H1 (cell line): ENCODE measurements around the gene MYRF. TPM values are rescaled to one million over a fixed set of nuclear protein-coding genes. Genes with fewer than 3 reads are reported as not detected.
A peak's percentile ranks its signal among the peaks of the same experiment; 100 is the strongest.

Experiments used
- CTCF ChIA-PET: fragments of 300-600 bp; sonication (Branson Sonifier 250); formaldehyde crosslinking; loops from one replicate; lab custom pipeline; 2021; ENCODE audit not compliant: partially characterized antibody; lab: Charles Lee
- POLR2A ChIA-PET: fragments of 300-600 bp; sonication (Branson Sonifier 250); formaldehyde crosslinking; loops from one replicate; lab custom pipeline; 2021; ENCODE audit warnings: inconsistent platforms; ENCODE audit not compliant: partially characterized antibody; lab: Charles Lee
- DNase-seq, 2 experiments: peaks; one replicate each; pipeline versions ENCODE4 v3.0.0 to v3.0.0-alpha.2; 2010 to 2022; ENCODE audit warnings: low spot score in 2 of 2, low read depth in 1 of 2, mixed read lengths in 1 of 2
- FAIRE-seq: peaks from 2 replicates; lab custom pipeline; 2011; peaks lifted over from hg19 to GRCh38; lab: Jason Lieb, UNC
- H2AFZ ChIP-seq: 2 replicates; pipeline ENCODE4 v1.8.1; 2012; ENCODE audit warnings: low read length, inconsistent platforms
- H2AK5ac ChIP-seq: 2 replicates; pipeline ENCODE4 v1.6.1; 2013; ENCODE audit warnings: low read depth, low read length
- H2BK120ac ChIP-seq: replicated peaks from 2 replicates; pipeline ENCODE3; 2013; ENCODE audit warnings: low read depth, low read length, inconsistent platforms
- H2BK12ac ChIP-seq: 2 replicates; pipeline ENCODE4 v1.6.1; 2013; ENCODE audit warnings: low read depth, low read length
- H2BK15ac ChIP-seq: 2 replicates; pipeline ENCODE4 v1.6.1; 2013; ENCODE audit warnings: low read length
- H2BK20ac ChIP-seq: 2 replicates; pipeline ENCODE4 v1.6.1; 2013; ENCODE audit warnings: low read length
- H2BK5ac ChIP-seq: 2 replicates; pipeline ENCODE4 v1.6.1; 2013; ENCODE audit warnings: low read depth, low read length
- H3K14ac ChIP-seq: 2 replicates; pipeline ENCODE4 v1.6.1; 2013; ENCODE audit warnings: inconsistent platforms; ENCODE audit not compliant: insufficient read length
- H3K18ac ChIP-seq: 2 replicates; pipeline ENCODE4 v1.6.1; 2013; ENCODE audit warnings: low read length; ENCODE audit errors: extremely low read depth
- H3K23ac ChIP-seq: 2 replicates; pipeline ENCODE4 v1.6.1; 2013; ENCODE audit warnings: inconsistent platforms; ENCODE audit not compliant: insufficient read length
- H3K23me2 ChIP-seq: 2 replicates; pipeline ENCODE4 v1.6.1; 2013; ENCODE audit warnings: low read depth, low read length
- H3K27ac ChIP-seq: 2 replicates; pipeline ENCODE4 v1.6.1; 2011; ENCODE audit warnings: low read depth, low read length, inconsistent platforms
- H3K27me3 ChIP-seq, 4 experiments: replicated peaks in 1 of 4; 1 replicate in 1 of 4; 2 replicates in 3 of 4; pipeline versions ENCODE4 v1.6.1 to v1.8.1; 2011 to 2013; ENCODE audit warnings: low read length in 3 of 4, mild to moderate bottlenecking in 3 of 4, inconsistent platforms in 2 of 4, mixed read lengths in 2 of 4, moderate library complexity in 1 of 4; ENCODE audit not compliant: control insufficient read depth in 3 of 4, insufficient read depth in 3 of 4; ENCODE audit errors: extremely low read depth in 1 of 4
- H3K36me3 ChIP-seq, 4 experiments: 2 replicates each; pipeline versions ENCODE4 v1.6.1 to v1.8.1; 2011 to 2013; ENCODE audit warnings: mild to moderate bottlenecking in 4 of 4, low read length in 3 of 4, moderate library complexity in 2 of 4, control low read depth in 1 of 4, inconsistent platforms in 1 of 4; ENCODE audit not compliant: insufficient read depth in 4 of 4, control insufficient read depth in 2 of 4
- H3K4ac ChIP-seq: replicated peaks from 2 replicates; pipeline ENCODE3; 2013; ENCODE audit warnings: low read length, low read depth, mixed read lengths, inconsistent platforms; ENCODE audit not compliant: insufficient read length
- H3K4me1 ChIP-seq, 4 experiments: replicated peaks in 1 of 4; 1 replicate in 1 of 4; 2 replicates in 3 of 4; pipeline versions ENCODE4 v1.6.1 to v1.8.1; 2011 to 2013; ENCODE audit warnings: low read length in 3 of 4, inconsistent platforms in 2 of 4, mixed read lengths in 1 of 4; ENCODE audit not compliant: insufficient read depth in 4 of 4, control insufficient read depth in 3 of 4
- H3K4me2 ChIP-seq, 2 experiments: 2 replicates each; pipeline versions ENCODE4 v1.6.1 to v1.8.1; 2011 to 2013; ENCODE audit warnings: low read depth in 2 of 2, low read length in 2 of 2, control low read depth in 1 of 2, inconsistent platforms in 1 of 2, mild to moderate bottlenecking in 1 of 2; ENCODE audit not compliant: insufficient read depth in 1 of 2
- H3K4me3 ChIP-seq, 4 experiments: fragments of 200-600, 300-600 bp in 1 of 4; sonication (generic), shearing (Covaris generic), sonication (Bioruptor Twin) in 1 of 4; 2 replicates each; pipeline versions ENCODE4 v1.5.1 to v1.8.1; 2011 to 2016; ENCODE audit warnings: low read length in 4 of 4, low read depth in 3 of 4, control low read depth in 2 of 4, inconsistent platforms in 2 of 4, mild to moderate bottlenecking in 2 of 4, mixed read lengths in 1 of 4, moderate library complexity in 1 of 4; ENCODE audit not compliant: insufficient read depth in 2 of 4; ENCODE audit errors: extremely low read depth in 1 of 4
- H3K56ac ChIP-seq: replicated peaks from 2 replicates; pipeline ENCODE3; 2013; ENCODE audit warnings: low read depth, mild to moderate bottlenecking, mixed read lengths, low read length, inconsistent platforms; ENCODE audit not compliant: insufficient read length
- H3K79me1 ChIP-seq: 2 replicates; pipeline ENCODE4 v1.6.1; 2013; ENCODE audit warnings: low read depth, low read length, control low read depth
- H3K79me2 ChIP-seq, 2 experiments: 2 replicates each; pipeline versions ENCODE4 v1.6.1 to v1.8.1; 2012 to 2013; ENCODE audit warnings: low read length in 2 of 2, mild to moderate bottlenecking in 2 of 2, inconsistent platforms in 1 of 2; ENCODE audit not compliant: insufficient read depth in 2 of 2, control insufficient read depth in 1 of 2
- H3K9ac ChIP-seq, 4 experiments: replicated peaks in 1 of 4; 1 replicate in 1 of 4; 2 replicates in 3 of 4; pipeline versions ENCODE4 v1.6.1 to v1.8.1; 2011 to 2013; ENCODE audit warnings: low read depth in 3 of 4, low read length in 3 of 4, control low read depth in 2 of 4, mild to moderate bottlenecking in 2 of 4, moderate library complexity in 2 of 4, inconsistent platforms in 1 of 4; ENCODE audit errors: extremely low read depth in 1 of 4
- H3K9me3 ChIP-seq, 2 experiments: 2 replicates each; pipeline versions ENCODE4 v1.6.1 to v1.8.1; 2012 to 2013; ENCODE audit warnings: mild to moderate bottlenecking in 2 of 2, moderate library complexity in 2 of 2, control low read depth in 1 of 2, inconsistent platforms in 1 of 2, low read depth in 1 of 2, low read length in 1 of 2, mixed read lengths in 1 of 2; ENCODE audit not compliant: insufficient read depth in 2 of 2
- H4K20me1 ChIP-seq, 2 experiments: replicated peaks in 1 of 2; 2 replicates each; pipeline versions ENCODE3 to v1.8.1; 2011 to 2013; ENCODE audit warnings: inconsistent platforms in 2 of 2, low read length in 2 of 2, mild to moderate bottlenecking in 1 of 2; ENCODE audit not compliant: insufficient read depth in 2 of 2, control insufficient read depth in 1 of 2
- H4K5ac ChIP-seq: 2 replicates; pipeline ENCODE4 v1.6.1; 2013; ENCODE audit warnings: low read length, low read depth, mixed read lengths, inconsistent platforms; ENCODE audit not compliant: insufficient read length
- H4K8ac ChIP-seq: 2 replicates; pipeline ENCODE4 v1.8.0; 2013; ENCODE audit warnings: mild to moderate bottlenecking, moderate library complexity, low read length, inconsistent platforms; ENCODE audit not compliant: insufficient read depth; ENCODE audit errors: extremely low read depth
- H4K91ac ChIP-seq: replicated peaks from 2 replicates; pipeline ENCODE3; 2013; ENCODE audit warnings: low read length, mixed read lengths, inconsistent platforms; ENCODE audit not compliant: insufficient read length
- CTBP2 ChIP-seq: IDR thresholded peaks from 2 replicates; pipeline ENCODE4 v1.7.0; 2011; ENCODE audit warnings: borderline replicate concordance, mild to moderate bottlenecking, moderate library complexity, mixed read lengths, low read length; ENCODE audit not compliant: insufficient read depth, insufficient read length
- GABPA ChIP-seq: IDR thresholded peaks from 2 replicates; pipeline ENCODE4 v1.6.1; 2011; ENCODE audit warnings: mild to moderate bottlenecking, low read length, moderate library complexity, borderline replicate concordance; ENCODE audit not compliant: insufficient read depth
- SP1 ChIP-seq: IDR thresholded peaks from 2 replicates; pipeline ENCODE4 v1.6.1; 2011; ENCODE audit warnings: low read depth, low read length
- SP4 ChIP-seq: IDR thresholded peaks from 2 replicates; pipeline ENCODE4 v1.6.1; 2012; ENCODE audit warnings: low read length, inconsistent platforms
- WGBS, 2 experiments: shearing (Covaris generic) in 1 of 2; methylation state at CpG; one replicate each; pipeline versions ENCODE4 v1.1.6 to v1.1.7; 2013 to 2015; ENCODE audit warnings: low lambda C conversion rate in 2 of 2, mixed read lengths in 2 of 2, inconsistent platforms in 1 of 2, low coverage in 1 of 2, missing lambda C conversion rate in 1 of 2; ENCODE audit not compliant: insufficient replicate concordance in 2 of 2, insufficient coverage in 1 of 2, insufficient read length in 1 of 2; ENCODE audit errors: extremely low coverage in 1 of 2, missing lambda C conversion rate in 1 of 2; 5-methylcytosine and 5-hydroxymethylcytosine counted together
- polyA plus RNA-seq, 7 experiments: library from polyadenylated mRNA; depleted of rRNA in 3 of 7; stranded (reverse) in 5 of 7; unstranded in 2 of 7; fragments of >200 nt in 5 of 7; fragments of 200-250 nt in 2 of 7; gene quantifications; 1 replicate in 5 of 7; 2 replicates in 1 of 7; 4 replicates in 1 of 7; pipeline versions ENCODE4 v1.2.1 to v1.2.3, GENCODE V29; 2011 to 2013; ENCODE audit warnings: missing spikeins in 2 of 7, mixed read lengths in 2 of 7
- total RNA-seq: library from RNA; stranded (reverse); fragmentation: NEBNext Ultra II Directional; extraction: Animal tissue kit (Norgen Biotek cat#: 25700); gene quantifications from 2 replicates; pipeline ENCODE4 v1.2.1, GENCODE V29; 2021

Gene MYRF
- total and polyA plus RNA-seq, 2 of the 8 experiments (the other 6 are each of a cell fraction or from before 2014, with no cell fraction given): 6.0 to 6.1 TPM

DNA sequence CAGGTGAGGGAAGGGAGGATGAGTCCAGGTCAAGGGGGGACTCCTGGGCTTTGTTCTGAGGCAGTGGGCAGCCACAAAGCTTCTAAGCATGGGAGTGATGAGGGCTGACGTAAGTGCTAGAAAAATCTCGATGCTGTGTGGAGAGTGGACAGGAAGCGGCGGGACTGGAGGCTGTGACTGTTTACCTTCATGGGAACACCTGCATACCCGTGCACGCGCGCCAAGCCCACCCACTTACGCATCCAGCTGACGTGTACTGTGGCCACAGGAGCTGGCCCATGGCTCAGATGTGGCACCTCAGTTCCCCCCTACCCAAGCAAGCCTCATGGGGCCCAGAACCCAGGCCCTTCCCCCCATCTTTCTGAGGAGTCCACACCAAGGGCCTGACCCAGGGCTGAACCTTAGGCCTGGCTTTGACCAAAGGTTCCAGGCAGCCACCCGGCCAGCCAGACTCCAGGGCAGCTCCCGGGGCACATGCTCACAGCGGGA is 14.0 kb downstream of the MYRF start:
- Histone ChIP-seq H3K14ac (no peak overlapping the region), H2BK20ac (no peak overlapping the region), H3K9me3 (no peaks in the 10 kb centered on the region), H4K5ac (no peak overlapping the region), H2BK120ac (no peak overlapping the region), H2BK5ac (no peak overlapping the region), H4K91ac (peak overlapping the region; percentile 73), H3K27ac (no peak overlapping the region; the same call in 1 of the 2 replicates), H3K4me1 (peaks cover 0 to 19% (median 12%) of the 10 kb centered on the region in 4 experiments; a peak in 6 of 7 replicates), H3K9ac (no peak overlapping the region), H3K27me3 (no peaks in the 10 kb centered on the region), H3K23ac (no peak overlapping the region), H3K4me3 (no peak overlapping the region), H2BK15ac (0 out of 2 replicates have a peak overlapping the region, but pooled peaks have one; percentile 12), H3K4ac (no peak overlapping the region), H2AFZ (no peak overlapping the region)
- no peak for DNase-seq
- TF ChIP-seq GABPA: no peak
- TF ChIP-seq SP4: no peak
- TF ChIP-seq CTBP2: no peak
- TF ChIP-seq SP1: no peak
- TF ChIP-seq, all 59 proteins: peak for 0
- WGBS, 2 experiments: 93% methylated on average over 13 of the region's 13 CpGs; no CpG with 5 or more reads in 1 of the 2 experiments
- H2AK5ac ChIP-seq: no peak overlapping the region
- H3K4me2 ChIP-seq: no peak overlapping the region
- H3K79me1 ChIP-seq: no peaks in the 10 kb centered on the region
- H2BK12ac ChIP-seq: peak overlapping the region; percentile 27; the same call in 1 of the 2 replicates
- ChIA-PET CTCF (interaction anchor here (0.6 to 5.3 kb wide), 11 partner anchors 9 to 314 kb away, joined by 3 to 38 read pairs (median 7); no protein-coding TSS in a partner anchor), POLR2A (interaction anchor here (0.6 to 2.2 kb wide), 5 partner anchors 9 to 49 kb away, joined by 3 to 8 read pairs (median 4); no protein-coding TSS in a partner anchor)
- no peak overlapping the region for H3K18ac ChIP-seq
- H3K79me2 ChIP-seq: no peaks in the 10 kb centered on the region
- H3K56ac ChIP-seq: no peak overlapping the region
- H3K23me2 ChIP-seq: no peaks in the 10 kb centered on the region
- no peaks in the 10 kb centered on the region for H3K36me3 ChIP-seq
- FAIRE-seq: no peak
- peak overlapping the region; percentile 53 for H4K8ac ChIP-seq
- no peaks in the 10 kb centered on the region for H4K20me1 ChIP-seq
